Loucy (cell line): ENCODE results near the gene SPEM2.

Experiments used
- CTCF ChIP-seq: fragments of 200-600 bp; sonication (generic); conservative IDR thresholded peaks from 2 replicates; pipeline ENCODE4 v1.5.1; 2014; ENCODE audit warnings: mild to moderate bottlenecking, antibody characterized with exemption, low read length
- EZH2phosphoT487 ChIP-seq: fragments of 200-600 bp; IDR thresholded peaks from 2 replicates; pipeline ENCODE4 v1.6.1; 2018; ENCODE audit warnings: antibody characterized with exemption, mild to moderate bottlenecking, moderate library complexity, borderline replicate concordance

GRCh38 chr17:7416323-7416722 is 9.1 kb upstream of the SPEM2 start:
- TF ChIP-seq CTCF (no peak), EZH2phosphoT487 (no peak)
